K562 (cell line): ENCODE measurements around the gene BCAN. TPM values are rescaled to one million over a fixed set of nuclear protein-coding genes. Genes with fewer than 3 reads are reported as not detected.

ENCODE experiments used
- EP300 ChIP-seq: IDR thresholded peaks from 2 replicates; pipeline ENCODE4 v1.6.1; 2012; ENCODE audit warnings: low read length, improper control_type of control experiment
- GTF2E2 ChIP-seq: fragments of 200-800 bp; sonication (Bioruptor generic); IDR thresholded peaks from 2 replicates; pipeline ENCODE4 v1.6.1; 2016; ENCODE audit warnings: missing genetic modification characterization, missing compliant biosample characterization
- HDAC1 ChIP-seq, 2 experiments: fragments of 450-650 bp; IDR thresholded peaks; 2 replicates each; pipeline ENCODE4 v1.6.1; 2016 to 2017; ENCODE audit warnings: inconsistent platforms in 1 of 2, mild to moderate bottlenecking in 1 of 2, moderate library complexity in 1 of 2
- HNRNPL ChIP-seq: fragments of 200-400 bp; formaldehyde crosslinking; IDR thresholded peaks from 2 replicates; pipeline ENCODE4 v1.6.1; 2017; ENCODE audit warnings: low read depth, mild to moderate bottlenecking, low read length
- NEUROD1 ChIP-seq: fragments of 150-350 bp; IDR thresholded peaks from 2 replicates; pipeline ENCODE4 v1.6.1; 2014; ENCODE audit warnings: borderline replicate concordance, low read length, low read depth; ENCODE audit not compliant: partially characterized antibody
- NFE2L1 ChIP-seq: fragments of 450-650 bp; IDR thresholded peaks from 2 replicates; pipeline ENCODE4 v1.6.1; 2016; ENCODE audit warnings: missing genetic modification characterization, low read depth, mild to moderate bottlenecking, missing compliant biosample characterization, moderate library complexity, borderline replicate concordance
- RBBP5 ChIP-seq: fragments of 200-600 bp; sonication (generic); IDR thresholded peaks from 2 replicates; pipeline ENCODE4 v1.6.1; 2012; ENCODE audit warnings: borderline replicate concordance, mild to moderate bottlenecking, low read length, control low read depth, inconsistent platforms; ENCODE audit not compliant: insufficient read depth, poor library complexity, severe bottlenecking
- RBFOX2 ChIP-seq: fragments of 200-400 bp; formaldehyde crosslinking; IDR thresholded peaks from 2 replicates; pipeline ENCODE4 v1.6.1; 2017; ENCODE audit warnings: low read depth, mild to moderate bottlenecking, low read length, moderate library complexity
- RCOR1 ChIP-seq, 2 experiments: IDR thresholded peaks; 2 replicates each; pipeline ENCODE4 v1.6.1; 2012; ENCODE audit warnings: low read depth in 2 of 2, low read length in 2 of 2, borderline replicate concordance in 1 of 2, improper control_type of control experiment in 1 of 2
- TARDBP ChIP-seq: fragments of 450-650 bp; IDR thresholded peaks from 2 replicates; pipeline ENCODE4 v1.6.1; 2016
- TEAD4 ChIP-seq, 2 experiments: sonication (generic) in 1 of 2; formaldehyde crosslinking in 1 of 2; IDR thresholded peaks; 2 replicates each; pipeline versions ENCODE4 v1.6.1 to v1.8.0; 2012 to 2022; ENCODE audit warnings: borderline replicate concordance in 1 of 2, inconsistent platforms in 1 of 2, low read length in 1 of 2, mild to moderate bottlenecking in 1 of 2, missing genetic modification reagents in 1 of 2
- TFAP4 ChIP-seq: sonication (generic); formaldehyde crosslinking; IDR thresholded peaks from 2 replicates; pipeline ENCODE4 v1.8.0; 2022; ENCODE audit warnings: missing genetic modification reagents, mild to moderate bottlenecking, moderate library complexity, borderline replicate concordance
- ZBTB40 ChIP-seq, 2 experiments: fragments of 450-650 bp in 1 of 2; sonication (generic) in 1 of 2; formaldehyde crosslinking in 1 of 2; IDR thresholded peaks; 2 replicates each; pipeline versions ENCODE4 v1.7.1 to v1.9.0; 2016 to 2022; ENCODE audit warnings: inconsistent platforms in 1 of 2, mild to moderate bottlenecking in 1 of 2, missing genetic modification reagents in 1 of 2
- ZNF431 ChIP-seq: sonication (generic); formaldehyde crosslinking; IDR thresholded peaks from 2 replicates; pipeline ENCODE4 v1.8.0; 2022; ENCODE audit warnings: mild to moderate bottlenecking, missing genetic modification reagents
- ZNF436 ChIP-seq: fragments of 250-450, 450-650 bp; sonication (Bioruptor Pico); formaldehyde crosslinking; IDR thresholded peaks from 2 replicates; pipeline ENCODE4 v1.7.0; 2020; ENCODE audit warnings: mild to moderate bottlenecking
- ZNF695 ChIP-seq: fragments of 450-650 bp; formaldehyde crosslinking; IDR thresholded peaks from 2 replicates; pipeline ENCODE4 v1.4.0; 2020; ENCODE audit warnings: mild to moderate bottlenecking, moderate library complexity
- polyA plus RNA-seq, 8 experiments: library from polyadenylated mRNA; depleted of rRNA in 4 of 8; stranded (reverse) in 5 of 8; unstranded in 3 of 8; fragments of >200 nt; fragmentation: Nextera tagmentation in 2 of 8; fragmentation: Illumina TruSeq in 1 of 8; extraction: Ambion mirVana in 2 of 8; extraction: Trizol in 1 of 8; gene quantifications; 2 replicates each; pipeline versions ENCODE4 v1.2.1 to v1.2.3, GENCODE V29; 2011 to 2014; ENCODE audit warnings: inconsistent platforms in 1 of 8, missing spikeins in 1 of 8
- total RNA-seq, 7 experiments: library from RNA; depleted of rRNA in 6 of 7; stranded (reverse); fragments of >200 nt in 6 of 7; fragmentation: Illumina TruSeq in 2 of 7; extraction: Trizol in 2 of 7; gene quantifications; 2 replicates each; pipeline versions ENCODE4 v1.2.1 to v1.2.3, GENCODE V29; 2011 to 2021; ENCODE audit warnings: low replicate concordance in 1 of 7

Gene BCAN
- total and polyA plus RNA-seq, 9 of the 15 experiments (the other 6 are each of a cell fraction or from before 2014, with no cell fraction given) = 0.04 to 0.33 (median 0.14) TPM; not detected in 5

- TF ChIP-seq GTF2E2 (tag) = no peak
- TF ChIP-seq RCOR1 (IDR thresholded peaks at IDR 0.05; ENCODE audit: borderline replicate concordance in 1 of 2, low read depth in 2 of 2, low read length in 2 of 2) = peak in 1 of 2 experiments; percentile 3; a peak in 1 of 4 replicates
- no peak for TF ChIP-seq TEAD4 (IDR thresholded peaks at IDR 0.05; ENCODE audit: low read length)
- TF ChIP-seq TEAD4 (CRISPR knock-in tag; IDR thresholded peaks at IDR 0.05; ENCODE audit: borderline replicate concordance) = 0 out of 2 replicates have a peak, but pooled peaks have one; percentile 54
- no peak for TF ChIP-seq ZNF431 (CRISPR knock-in tag)
- TF ChIP-seq TFAP4 = 0 out of 2 replicates have a peak, but pooled peaks have one; percentile 10
- no peak for TF ChIP-seq TARDBP
- TF ChIP-seq HDAC1 (IDR thresholded peaks at IDR 0.05) = peak in 1 of 2 experiments; percentile 40; a peak in 2 of 4 replicates
- no peak; the same call in 1 of the 2 replicates for TF ChIP-seq ZBTB40 (IDR thresholded peaks at IDR 0.05)
- TF ChIP-seq ZBTB40 (CRISPR knock-in tag; IDR thresholded peaks at IDR 0.05) = no peak
- peak; percentile 6; the same call in 1 of the 2 replicates for TF ChIP-seq HNRNPL
- peak; percentile 24; the same call in 1 of the 2 replicates for TF ChIP-seq EP300
- peak; percentile 71 for TF ChIP-seq RBFOX2
- TF ChIP-seq ZNF436 (CRISPR knock-in tag) = peak; percentile 12; the same call in 1 of the 2 replicates
- no peak for TF ChIP-seq NFE2L1 (tag)
- no peak for TF ChIP-seq ZNF695
- peak; percentile 35 for TF ChIP-seq NEUROD1
- no peak for TF ChIP-seq RBBP5
Measured at GRCh38 chr1:156676820-156677615, 35.1 kb downstream of the BCAN start, which contains the start of gene NES (continued).
